ENCODE measurements around the gene ALAS1. TPM values are rescaled to one million over a fixed set of nuclear protein-coding genes. Genes with fewer than 3 reads are reported as not detected.

The ALAS1 gene
- total RNA-seq, 1 experiment from 2014 or later = 41.6 TPM

- Histone ChIP-seq H3K9me3 (ENCODE audit: low read length) (no peaks in the 10 kb centered on the region), H3K36me3 (ENCODE audit: insufficient read depth, low read length) (peaks cover 62% of the 10 kb centered on the region), H3K79me2 (ENCODE audit: low read length) (no peaks in the 10 kb centered on the region), H3K4me3 (ENCODE audit: low read length) (no peak overlapping the region), H4K20me1 (ENCODE audit: insufficient read depth, low read depth, low read length) (0 out of 2 replicates have a peak, but pooled peaks cover 8% of the 10 kb centered on the region), H3K27ac (ENCODE audit: low read length) (no peak overlapping the region), H3K9ac (ENCODE audit: low read length) (no peak overlapping the region), H3K9me2 (replicated peaks; ENCODE audit: insufficient read depth, low read length) (no peaks in the 10 kb centered on the region), H2AFZ (ENCODE audit: low read length) (no peak overlapping the region), H3K27me3 (ENCODE audit: low read length) (no peaks in the 10 kb centered on the region), H3K4me1 (ENCODE audit: low read length) (no peaks in the 10 kb centered on the region), H3K4me2 (ENCODE audit: low read depth, low read length, poor library complexity, severe bottlenecking) (no peak overlapping the region)
- DNase-seq = no peak
These were observed 10.6 kb downstream of the ALAS1 start for GRCh38 chr3:52208556-52208955.

DNA sequence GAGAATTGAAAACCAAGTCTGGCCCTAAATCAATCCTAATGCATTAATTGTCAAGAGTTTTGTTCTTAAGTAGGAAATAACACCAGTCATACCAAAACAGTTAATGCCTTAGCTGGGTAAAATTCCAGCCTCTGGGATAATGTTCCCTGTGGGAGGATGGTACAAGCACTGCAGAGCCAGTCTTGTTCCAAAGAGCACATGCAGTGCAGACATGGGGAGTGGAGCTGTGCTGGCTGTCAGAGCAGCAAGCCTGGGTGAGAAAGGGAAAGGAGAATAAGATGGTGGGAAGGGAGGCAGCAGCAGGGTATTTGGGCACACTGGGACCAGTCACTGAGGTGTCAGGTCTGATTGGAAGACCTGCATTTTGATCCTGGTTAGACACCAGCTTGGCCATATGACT, 12.1 kb downstream of the ALAS1 start:
- Histone ChIP-seq H3K27ac (ENCODE audit: low read length) (no peak overlapping the region; the same call in 1 of the 2 replicates), H3K9me3 (ENCODE audit: low read length) (no peaks in the 10 kb centered on the region), H4K20me1 (ENCODE audit: insufficient read depth, low read depth, low read length) (0 out of 2 replicates have a peak, but pooled peaks cover 8% of the 10 kb centered on the region), H3K79me2 (ENCODE audit: low read length) (no peaks in the 10 kb centered on the region), H3K36me3 (ENCODE audit: insufficient read depth, low read length) (peaks cover 54% of the 10 kb centered on the region), H3K9me2 (replicated peaks; ENCODE audit: insufficient read depth, low read length) (no peaks in the 10 kb centered on the region), H3K4me3 (ENCODE audit: low read length) (no peak overlapping the region), H3K9ac (ENCODE audit: low read length) (no peak overlapping the region), H3K27me3 (ENCODE audit: low read length) (no peaks in the 10 kb centered on the region), H3K4me1 (ENCODE audit: low read length) (no peaks in the 10 kb centered on the region), H2AFZ (ENCODE audit: low read length) (no peak overlapping the region), H3K4me2 (ENCODE audit: low read depth, low read length, poor library complexity, severe bottlenecking) (no peak overlapping the region)
- DNase-seq = no peak

- no peaks in the 10 kb centered on the region for H3K4me1 ChIP-seq (ENCODE audit: low read length)
- no peaks in the 10 kb centered on the region for H3K27me3 ChIP-seq (ENCODE audit: low read length)
- H3K9ac ChIP-seq (ENCODE audit: low read length) = no peak overlapping the region
- no peaks in the 10 kb centered on the region for H3K9me3 ChIP-seq (ENCODE audit: low read length)
- no peak for DNase-seq
- H4K20me1 ChIP-seq (ENCODE audit: insufficient read depth, low read depth, low read length) = 0 out of 2 replicates have a peak, but pooled peaks cover 8% of the 10 kb centered on the region
- no peaks in the 10 kb centered on the region for H3K79me2 ChIP-seq (ENCODE audit: low read length)
- H3K36me3 ChIP-seq (ENCODE audit: insufficient read depth, low read length) = peaks cover 48% of the 10 kb centered on the region
- H2AFZ ChIP-seq (ENCODE audit: low read length) = no peak overlapping the region
- H3K9me2 ChIP-seq (replicated peaks; ENCODE audit: insufficient read depth, low read length) = no peaks in the 10 kb centered on the region
- H3K4me3 ChIP-seq (ENCODE audit: low read length) = no peak overlapping the region
- peak overlapping the region; percentile 26; the same call in 1 of the 2 replicates for H3K27ac ChIP-seq (ENCODE audit: low read length)
- no peak overlapping the region for H3K4me2 ChIP-seq (ENCODE audit: low read depth, low read length, poor library complexity, severe bottlenecking)
These were observed 12.6 kb downstream of the ALAS1 start for GRCh38 chr3:52210550-52211046.

- no peaks in the 10 kb centered on the region for H3K79me2 ChIP-seq (ENCODE audit: low read length)
- peaks cover 40% of the 10 kb centered on the region for H3K36me3 ChIP-seq (ENCODE audit: insufficient read depth, low read length)
- H3K27ac ChIP-seq (ENCODE audit: low read length) = peak overlapping the region; percentile 26; the same call in 1 of the 2 replicates
- H3K4me2 ChIP-seq (ENCODE audit: low read depth, low read length, poor library complexity, severe bottlenecking) = no peak overlapping the region
- no peaks in the 10 kb centered on the region for H3K27me3 ChIP-seq (ENCODE audit: low read length)
- H3K9me2 ChIP-seq (replicated peaks; ENCODE audit: insufficient read depth, low read length) = no peaks in the 10 kb centered on the region
- H3K9ac ChIP-seq (ENCODE audit: low read length) = no peak overlapping the region
- no peak for DNase-seq
- no peak overlapping the region for H2AFZ ChIP-seq (ENCODE audit: low read length)
- H3K4me1 ChIP-seq (ENCODE audit: low read length) = no peaks in the 10 kb centered on the region
- no peak overlapping the region for H3K4me3 ChIP-seq (ENCODE audit: low read length)
- H3K9me3 ChIP-seq (ENCODE audit: low read length) = no peaks in the 10 kb centered on the region
- H4K20me1 ChIP-seq (ENCODE audit: insufficient read depth, low read depth, low read length) = 0 out of 2 replicates have a peak, but pooled peaks cover 8% of the 10 kb centered on the region
These were observed 13.4 kb downstream of the ALAS1 start for GRCh38 chr3:52211268-52211891.

GRCh38 chr3:52213005-52213404, 15.0 kb downstream of the ALAS1 start:
- peaks cover 2% of the 10 kb centered on the region for H3K4me1 ChIP-seq (ENCODE audit: low read length)
- H3K36me3 ChIP-seq (ENCODE audit: insufficient read depth, low read length) = peaks cover 30% of the 10 kb centered on the region
- no peaks in the 10 kb centered on the region for H3K9me2 ChIP-seq (replicated peaks; ENCODE audit: insufficient read depth, low read length)
- no peaks in the 10 kb centered on the region for H3K27me3 ChIP-seq (ENCODE audit: low read length)
- no peaks in the 10 kb centered on the region for H3K79me2 ChIP-seq (ENCODE audit: low read length)
- no peak overlapping the region for H3K27ac ChIP-seq (ENCODE audit: low read length)
- peaks cover 15% of the 10 kb centered on the region for H4K20me1 ChIP-seq (ENCODE audit: insufficient read depth, low read depth, low read length)
- no peak overlapping the region for H3K9ac ChIP-seq (ENCODE audit: low read length)
- no peak overlapping the region for H3K4me2 ChIP-seq (ENCODE audit: low read depth, low read length, poor library complexity, severe bottlenecking)
- DNase-seq = no peak
- no peaks in the 10 kb centered on the region for H3K9me3 ChIP-seq (ENCODE audit: low read length)
- H3K4me3 ChIP-seq (ENCODE audit: low read length) = no peak overlapping the region
- H2AFZ ChIP-seq (ENCODE audit: low read length) = no peak overlapping the region

DNA sequence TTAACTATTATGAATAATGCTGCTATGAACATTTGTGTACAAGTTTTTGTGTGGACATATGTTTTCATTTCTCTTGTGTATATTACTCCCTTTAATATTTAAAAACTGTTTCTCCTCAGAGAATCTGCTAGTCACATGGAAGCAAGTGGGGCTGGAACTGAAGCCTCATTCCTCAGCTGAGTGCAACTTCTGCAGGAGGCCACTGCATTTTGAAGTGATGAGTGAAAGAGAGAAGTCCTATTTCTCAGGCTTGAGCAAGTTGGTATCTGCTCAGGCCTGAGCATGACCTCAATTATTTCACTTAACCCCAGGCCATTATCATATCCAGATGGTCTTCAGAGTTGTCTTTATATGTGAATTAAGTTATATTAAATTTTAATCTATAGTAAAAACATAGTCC, 15.9 kb downstream of the ALAS1 start:
- no peaks in the 10 kb centered on the region for H3K27me3 ChIP-seq (ENCODE audit: low read length)
- no peak overlapping the region for H3K9ac ChIP-seq (ENCODE audit: low read length)
- no peaks in the 10 kb centered on the region for H3K9me2 ChIP-seq (replicated peaks; ENCODE audit: insufficient read depth, low read length)
- no peak overlapping the region for H3K27ac ChIP-seq (ENCODE audit: low read length)
- no peak overlapping the region for H3K4me2 ChIP-seq (ENCODE audit: low read depth, low read length, poor library complexity, severe bottlenecking)
- no peak overlapping the region for H3K4me3 ChIP-seq (ENCODE audit: low read length)
- H3K36me3 ChIP-seq (ENCODE audit: insufficient read depth, low read length) = peaks cover 28% of the 10 kb centered on the region; the same call in 1 of the 2 replicates
- H3K4me1 ChIP-seq (ENCODE audit: low read length) = peaks cover 4% of the 10 kb centered on the region
- H3K79me2 ChIP-seq (ENCODE audit: low read length) = peaks cover under 1% of the 10 kb centered on the region; the same call in 1 of the 2 replicates
- DNase-seq = no peak
- H3K9me3 ChIP-seq (ENCODE audit: low read length) = no peaks in the 10 kb centered on the region
- H4K20me1 ChIP-seq (ENCODE audit: insufficient read depth, low read depth, low read length) = peaks cover 17% of the 10 kb centered on the region
- H2AFZ ChIP-seq (ENCODE audit: low read length) = no peak overlapping the region

GRCh38 chr3:52215351-52215750, 17.4 kb downstream of the ALAS1 start:
- H3K27ac ChIP-seq (ENCODE audit: low read length) = peak overlapping the region; percentile 26; the same call in 1 of the 2 replicates
- no peak for DNase-seq
- no peak overlapping the region for H3K4me3 ChIP-seq (ENCODE audit: low read length)
- no peak overlapping the region for H2AFZ ChIP-seq (ENCODE audit: low read length)
- H4K20me1 ChIP-seq (ENCODE audit: insufficient read depth, low read depth, low read length) = peaks cover 29% of the 10 kb centered on the region
- no peaks in the 10 kb centered on the region for H3K9me2 ChIP-seq (replicated peaks; ENCODE audit: insufficient read depth, low read length)
- no peak overlapping the region for H3K4me2 ChIP-seq (ENCODE audit: low read depth, low read length, poor library complexity, severe bottlenecking)
- peaks cover 34% of the 10 kb centered on the region for H3K36me3 ChIP-seq (ENCODE audit: insufficient read depth, low read length)
- H3K9ac ChIP-seq (ENCODE audit: low read length) = no peak overlapping the region
- no peaks in the 10 kb centered on the region for H3K9me3 ChIP-seq (ENCODE audit: low read length)
- no peaks in the 10 kb centered on the region for H3K27me3 ChIP-seq (ENCODE audit: low read length)
- H3K79me2 ChIP-seq (ENCODE audit: low read length) = peaks cover 12% of the 10 kb centered on the region
- H3K4me1 ChIP-seq (ENCODE audit: low read length) = peaks cover 14% of the 10 kb centered on the region

DNA sequence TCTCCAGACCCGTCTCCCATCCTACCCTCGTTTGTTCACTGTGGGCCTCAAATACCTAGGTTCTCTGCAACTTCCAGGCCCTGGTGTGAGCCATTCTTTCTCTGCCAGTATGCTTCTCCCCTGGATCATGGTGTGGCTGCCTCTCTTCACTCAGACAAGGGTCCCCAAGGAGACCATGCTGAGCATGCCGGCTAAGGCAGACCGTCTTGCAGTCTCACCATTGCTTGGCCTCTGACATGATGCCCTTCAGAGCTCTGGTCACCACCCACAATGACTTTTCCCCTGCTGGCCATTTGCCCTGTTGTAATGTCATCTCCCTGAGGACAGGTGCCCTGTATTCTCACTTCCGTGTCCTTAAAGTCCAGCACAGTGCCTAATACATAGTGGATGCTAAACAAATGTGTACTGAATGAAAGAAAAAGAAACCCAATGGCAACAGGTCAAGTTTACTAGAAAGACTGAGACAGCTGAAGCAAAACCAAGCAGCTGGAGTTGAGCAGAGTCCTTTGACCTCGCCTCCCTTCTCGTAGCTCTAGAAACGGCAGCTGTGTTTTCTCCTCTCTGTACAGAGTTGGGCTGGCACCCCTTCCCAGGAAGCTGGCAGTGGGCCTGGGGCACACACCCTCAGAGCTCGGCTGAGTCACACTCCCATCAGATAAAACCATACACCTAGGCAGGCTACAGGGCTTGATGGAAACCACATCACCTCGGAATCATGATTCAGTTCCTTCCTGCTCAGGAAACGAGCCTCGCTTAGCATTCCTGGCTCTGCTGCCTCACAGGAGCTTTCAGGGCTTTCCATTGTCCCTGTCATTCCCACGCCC, 18.8 kb downstream of the ALAS1 start:
- Histone ChIP-seq H3K4me1 (ENCODE audit: low read length) (peaks cover 28% of the 10 kb centered on the region), H3K27ac (ENCODE audit: low read length) (peak overlapping the region; percentile 39; the same call in 1 of the 2 replicates), H3K9me3 (ENCODE audit: low read length) (no peaks in the 10 kb centered on the region), H3K9me2 (replicated peaks; ENCODE audit: insufficient read depth, low read length) (no peaks in the 10 kb centered on the region), H3K4me3 (ENCODE audit: low read length) (no peak overlapping the region), H3K36me3 (ENCODE audit: insufficient read depth, low read length) (peaks cover 32% of the 10 kb centered on the region), H3K9ac (ENCODE audit: low read length) (no peak overlapping the region), H3K4me2 (ENCODE audit: low read depth, low read length, poor library complexity, severe bottlenecking) (no peak overlapping the region), H3K79me2 (ENCODE audit: low read length) (peaks cover 25% of the 10 kb centered on the region), H2AFZ (ENCODE audit: low read length) (no peak overlapping the region), H3K27me3 (ENCODE audit: low read length) (no peaks in the 10 kb centered on the region), H4K20me1 (ENCODE audit: insufficient read depth, low read depth, low read length) (peaks cover 41% of the 10 kb centered on the region)
- no peak for DNase-seq
